HepG2 (cell line): ENCODE measurements around the gene DCPS. TPM values are rescaled to one million over a fixed set of nuclear protein-coding genes. Genes with fewer than 3 reads are reported as not detected.

Source experiments
- ATAC-seq: fragments of 200-7000 bp; cut with Tn5 transposase; 3 replicates; pipeline ENCODE4 v1.9.1; 2020; ENCODE audit warnings: mild to moderate bottlenecking, moderate library complexity
- BruUV-seq: library from RNA; stranded (reverse); fragments of 400-500 nt; replicated peaks from 2 replicates; lab custom pipeline; 2021; lab: Mats Ljungman, UMichigan
- CTCF ChIA-PET: fragments of 300-600 bp; formaldehyde crosslinking; extraction: SDS; loops from one replicate; lab custom pipeline; 2021; ENCODE audit warnings: low total read pairs, inconsistent platforms, low intra/inter-chr PET ratio; lab: Yijun Ruan, JAX
- POLR2A ChIA-PET: fragments of 350-600 bp; sonication (Branson Sonifier 250); formaldehyde crosslinking; loops from one replicate; lab custom pipeline; 2020; ENCODE audit warnings: antibody characterized with exemption, inconsistent platforms; lab: Yijun Ruan, JAX
- DNase-seq: peaks from one replicate; pipeline ENCODE4 v3.0.0-alpha.2; 2015; ENCODE audit warnings: low spot score
- FAIRE-seq: peaks from 3 replicates; lab custom pipeline; 2011; peaks lifted over from hg19 to GRCh38; lab: Jason Lieb, UNC
- H2AFZ ChIP-seq: one replicate; pipeline ENCODE4 v1.6.1; 2011; ENCODE audit warnings: low read length, inconsistent platforms
- H3K27ac ChIP-seq: fragments of 300-600 bp; 3 replicates; pipeline ENCODE4 v1.8.0; 2011; ENCODE audit warnings: mixed run types, mild to moderate bottlenecking, mixed read lengths, low read length, inconsistent platforms; ENCODE audit not compliant: insufficient read depth; ENCODE audit errors: extremely low read length
- H3K27me3 ChIP-seq, 2 experiments: fragments of 200-600 bp in 1 of 2; 2 replicates in 1 of 2; 3 replicates in 1 of 2; pipeline versions ENCODE4 v1.6.0 to v1.8.0; 2011; ENCODE audit warnings: low read length in 2 of 2, mild to moderate bottlenecking in 2 of 2, moderate library complexity in 2 of 2, inconsistent platforms in 1 of 2; ENCODE audit not compliant: insufficient read depth in 2 of 2, control insufficient read depth in 1 of 2
- H3K36me3 ChIP-seq, 2 experiments: fragments of 200-600 bp in 1 of 2; replicated peaks in 1 of 2; 2 replicates in 1 of 2; 3 replicates in 1 of 2; pipeline versions ENCODE4 v1.5.1 to v1.8.0; 2011; ENCODE audit warnings: low read length in 2 of 2, inconsistent platforms in 1 of 2; ENCODE audit not compliant: insufficient read depth in 2 of 2, control insufficient read depth in 1 of 2
- H3K4me1 ChIP-seq: 2 replicates; pipeline ENCODE4 v1.5.1; 2012; ENCODE audit warnings: low read length, inconsistent platforms; ENCODE audit not compliant: insufficient read depth
- H3K4me2 ChIP-seq: 2 replicates; pipeline ENCODE4 v1.6.0; 2011; ENCODE audit warnings: low read depth, low read length, inconsistent platforms
- H3K4me3 ChIP-seq, 3 experiments: fragments of 200-600 bp in 1 of 3; sonication (generic), shearing (Covaris generic) in 1 of 3; replicated peaks in 1 of 3; 2 replicates each; pipeline ENCODE4 v1.5.1; 2011 to 2016; ENCODE audit warnings: low read length in 3 of 3, inconsistent platforms in 2 of 3, low read depth in 2 of 3, mild to moderate bottlenecking in 2 of 3, control low read depth in 1 of 3, mixed read lengths in 1 of 3; ENCODE audit not compliant: insufficient read depth in 1 of 3
- H3K79me2 ChIP-seq: one replicate; pipeline ENCODE4 v1.6.1; 2011; ENCODE audit warnings: low read length, inconsistent platforms; ENCODE audit not compliant: insufficient read depth
- H3K9ac ChIP-seq: 2 replicates; pipeline ENCODE4 v1.6.0; 2011; ENCODE audit warnings: mild to moderate bottlenecking, low read depth, low read length, inconsistent platforms; ENCODE audit not compliant: insufficient read depth
- H3K9me3 ChIP-seq: 2 replicates; pipeline ENCODE4 v1.5.1; 2012; ENCODE audit warnings: mild to moderate bottlenecking, low read length
- H4K20me1 ChIP-seq: 2 replicates; pipeline ENCODE4 v1.6.0; 2011; ENCODE audit warnings: inconsistent platforms, mild to moderate bottlenecking, low read length, moderate library complexity; ENCODE audit not compliant: insufficient read depth
- AHDC1 ChIP-seq: sonication (generic); formaldehyde crosslinking; IDR thresholded peaks from 2 replicates; pipeline ENCODE4 v1.5.1; 2020; ENCODE audit warnings: mild to moderate bottlenecking, missing genetic modification reagents, borderline replicate concordance
- GLMP ChIP-seq: sonication (generic); formaldehyde crosslinking; IDR thresholded peaks from 2 replicates; pipeline ENCODE4 v1.9.0; 2021; ENCODE audit warnings: missing genetic modification reagents, mild to moderate bottlenecking, borderline replicate concordance
- RXRA ChIP-seq: sonication (generic); formaldehyde crosslinking; IDR thresholded peaks from 2 replicates; pipeline ENCODE4 v1.5.1; 2020; ENCODE audit warnings: missing genetic modification reagents
- SAFB2 ChIP-seq: sonication (generic); formaldehyde crosslinking; IDR thresholded peaks from 2 replicates; pipeline ENCODE4 v1.5.1; 2020; ENCODE audit warnings: missing genetic modification reagents, low read depth, mild to moderate bottlenecking, borderline replicate concordance
- SSRP1 ChIP-seq: IDR thresholded peaks from 2 replicates; pipeline ENCODE4 v1.6.1; 2016; ENCODE audit warnings: control low read depth
- TBX3 ChIP-seq: fragments of 450-650 bp; IDR thresholded peaks from 2 replicates; pipeline ENCODE4 v1.6.1; 2017; ENCODE audit warnings: antibody characterized with exemption, mild to moderate bottlenecking, inconsistent platforms, borderline replicate concordance
- TOE1 ChIP-seq: sonication (generic); formaldehyde crosslinking; IDR thresholded peaks from 2 replicates; pipeline ENCODE4 v1.4.0; 2020; ENCODE audit warnings: mild to moderate bottlenecking, missing genetic modification reagents
- XRCC5 ChIP-seq: fragments of 200-400 bp; formaldehyde crosslinking; optimal IDR thresholded peaks from 2 replicates; pipeline ENCODE3; 2017; ENCODE audit warnings: mild to moderate bottlenecking, low read length
- ZBTB7B ChIP-seq: sonication (generic); formaldehyde crosslinking; IDR thresholded peaks from 2 replicates; pipeline ENCODE4 v1.4.0; 2020; ENCODE audit warnings: missing genetic modification reagents
- ZNF253 ChIP-seq: sonication (generic); formaldehyde crosslinking; IDR thresholded peaks from 2 replicates; pipeline ENCODE4 v1.8.0; 2022; ENCODE audit warnings: mild to moderate bottlenecking, missing genetic modification reagents, borderline replicate concordance
- ZNF652 ChIP-seq: IDR thresholded peaks from 2 replicates; pipeline ENCODE4 v1.6.1; 2016; ENCODE audit warnings: low read depth, borderline replicate concordance
- ZNF672 ChIP-seq: sonication (generic); formaldehyde crosslinking; IDR thresholded peaks from 2 replicates; pipeline ENCODE4 v1.8.1; 2022; ENCODE audit warnings: missing genetic modification reagents
- ZNF770 ChIP-seq: sonication (generic); formaldehyde crosslinking; IDR thresholded peaks from 2 replicates; pipeline ENCODE4 v1.5.0; 2020; ENCODE audit warnings: mild to moderate bottlenecking, missing genetic modification reagents
- WGBS: methylation state at CpG from one replicate; pipeline ENCODE4 v1.1.6; 2017; ENCODE audit warnings: low lambda C conversion rate; 5-methylcytosine and 5-hydroxymethylcytosine counted together
- in situ Hi-C: cut with HindIII; loops from 2 replicates; pipeline ENCODE4 v1.10.0; 2017; ENCODE audit warnings: low pct_unique_long_range_greater_than_20kb; ENCODE audit not compliant: extremely low pct_ligation_motif_present
- intact Hi-C: fragments of 100-400 bp; cut with micrococcal nuclease; formaldehyde crosslinking; loops from one replicate; pipeline ENCODE4 v1.10.0; 2022; ENCODE audit not compliant: unreplicated experiment
- polyA plus RNA-seq, 8 experiments: library from polyadenylated mRNA; depleted of rRNA in 3 of 8; stranded (reverse) in 7 of 8; unstranded in 1 of 8; fragments of >200 nt; fragmentation: Illumina TruSeq in 4 of 8; extraction: Trizol in 4 of 8; gene quantifications; 2 replicates each; pipeline versions ENCODE4 v1.2.1 to v1.2.3, GENCODE V29; 2011 to 2016; ENCODE audit warnings: low read depth in 4 of 8, missing spikeins in 1 of 8, mixed read lengths in 1 of 8; ENCODE audit not compliant: insufficient read depth in 1 of 8
- total RNA-seq, 5 experiments: library from RNA; depleted of rRNA; stranded (reverse); fragments of >200 nt; fragmentation: Illumina TruSeq; extraction: Trizol; gene quantifications; 2 replicates each; pipeline ENCODE4 v1.2.3, GENCODE V29; 2016; ENCODE audit warnings: low read depth in 1 of 5
- TF ChIP-seq, protein P1 (sequence below): sonication (generic); formaldehyde crosslinking; IDR thresholded peaks from 2 replicates; pipeline ENCODE4 v1.8.0; 2022; ENCODE audit warnings: mild to moderate bottlenecking, missing genetic modification reagents; ENCODE audit not compliant: insufficient replicate concordance

DCPS gene
- total and polyA plus RNA-seq, 2 of the 13 experiments (the other 11 are each of a cell fraction or from before 2014, with no cell fraction given) = 21.9 to 22.5 TPM

GRCh38 chr11:126362879-126363655 is 59.2 kb downstream of the DCPS start:
- intact Hi-C loops (no loop called here), in situ Hi-C loops (no loop called here)
- H3K9me3 ChIP-seq = no peaks in the 10 kb centered on the region
- H4K20me1 ChIP-seq = no peaks in the 10 kb centered on the region
- H3K4me3 ChIP-seq = no peak overlapping the region
- WGBS = 94% methylated on average over 9 of the region's 9 CpGs
- no peaks in the 10 kb centered on the region for H3K36me3 ChIP-seq
- H3K27ac ChIP-seq = no peak overlapping the region
- peaks cover 17% of the 10 kb centered on the region for H3K4me1 ChIP-seq
- no peak overlapping the region for H2AFZ ChIP-seq
- ATAC-seq (no peak), FAIRE-seq (no peak), DNase-seq (no peak)
- H3K4me2 ChIP-seq = no peak overlapping the region
- H3K79me2 ChIP-seq = no peaks in the 10 kb centered on the region
- ChIA-PET CTCF (no interaction called here), POLR2A (no interaction called here)
- no TSS peak for BruUV-seq
- H3K9ac ChIP-seq = no peak overlapping the region
- H3K27me3 ChIP-seq = no peaks in the 10 kb centered on the region
- TF ChIP-seq, protein P1, sequence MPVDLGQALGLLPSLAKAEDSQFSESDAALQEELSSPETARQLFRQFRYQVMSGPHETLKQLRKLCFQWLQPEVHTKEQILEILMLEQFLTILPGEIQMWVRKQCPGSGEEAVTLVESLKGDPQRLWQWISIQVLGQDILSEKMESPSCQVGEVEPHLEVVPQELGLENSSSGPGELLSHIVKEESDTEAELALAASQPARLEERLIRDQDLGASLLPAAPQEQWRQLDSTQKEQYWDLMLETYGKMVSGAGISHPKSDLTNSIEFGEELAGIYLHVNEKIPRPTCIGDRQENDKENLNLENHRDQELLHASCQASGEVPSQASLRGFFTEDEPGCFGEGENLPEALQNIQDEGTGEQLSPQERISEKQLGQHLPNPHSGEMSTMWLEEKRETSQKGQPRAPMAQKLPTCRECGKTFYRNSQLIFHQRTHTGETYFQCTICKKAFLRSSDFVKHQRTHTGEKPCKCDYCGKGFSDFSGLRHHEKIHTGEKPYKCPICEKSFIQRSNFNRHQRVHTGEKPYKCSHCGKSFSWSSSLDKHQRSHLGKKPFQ (CRISPR knock-in tag) = no peak
- no peak for TF ChIP-seq ZBTB7B (CRISPR knock-in tag)
- TF ChIP-seq TBX3 = no peak
- no peak for TF ChIP-seq SSRP1 (CRISPR knock-in tag)
- no peak for TF ChIP-seq ZNF770 (CRISPR knock-in tag)
- TF ChIP-seq ZNF652 (CRISPR knock-in tag) = no peak
- no peak for TF ChIP-seq TOE1 (CRISPR knock-in tag)
- TF ChIP-seq ZNF253 (CRISPR knock-in tag) = no peak
- TF ChIP-seq AHDC1 (CRISPR knock-in tag) = no peak
- TF ChIP-seq GLMP (CRISPR knock-in tag) = no peak
- no peak for TF ChIP-seq XRCC5
- TF ChIP-seq RXRA (CRISPR knock-in tag) = no peak
- no peak for TF ChIP-seq SAFB2 (CRISPR knock-in tag)
- no peak for TF ChIP-seq ZNF672 (CRISPR knock-in tag)
